Measurements from ENCODE around the gene WDR44. TPM values are rescaled to one million over a fixed set of nuclear protein-coding genes. Genes with fewer than 3 reads are reported as not detected.
A peak's percentile ranks its signal among the peaks of the same experiment; 100 is the strongest.

The WDR44 gene
- total and polyA plus RNA-seq, 2 experiments from 2014 or later, result 15.0 to 17.7 TPM

- 28 to 50% methylated on average over 1 to 2 of the region's 2 CpGs for WGBS, 2 experiments (ENCODE audit: low coverage in 1 of 2, low lambda C conversion rate in 2 of 2, missing lambda C conversion rate in 2 of 2)
- Histone ChIP-seq H2AFZ (no peak overlapping the region), H3K79me2 (ENCODE audit: insufficient read depth) (no peaks in the 10 kb centered on the region), H3K9ac (no peak overlapping the region), H3K9me3 (ENCODE audit: low read depth) (no peaks in the 10 kb centered on the region), H3K27ac (no peak overlapping the region), H3K4me1 (ENCODE audit: insufficient read depth) (no peaks in the 10 kb centered on the region), H3F3A (ENCODE audit: insufficient read depth) (no peaks in the 10 kb centered on the region), H3K27me3 (replicated peaks; ENCODE audit: insufficient read depth) (no peaks in the 10 kb centered on the region), H3K4me3 (no peak overlapping the region), H3K36me3 (ENCODE audit: low read depth) (no peaks in the 10 kb centered on the region), H4K20me1 (ENCODE audit: insufficient read depth) (no peaks in the 10 kb centered on the region), H3K9me2 (ENCODE audit: insufficient read depth) (no peaks in the 10 kb centered on the region), H3K4me2 (ENCODE audit: unreplicated experiment) (no peak overlapping the region)
- TF ChIP-seq EZH2 (IDR thresholded peaks at IDR 0.05; ENCODE audit: insufficient read depth, poor library complexity, severe bottlenecking), result no peak
- TF ChIP-seq EZH2phosphoT487 (IDR thresholded peaks at IDR 0.05; ENCODE audit: insufficient read depth, low read depth), result no peak
- DNase-seq, result peak; percentile 21
- in situ Hi-C loops (cut with MboI), result no loop called here
Observed at GRCh38 chrX:118325453-118325852, 20.5 kb upstream of the WDR44 start.

- no peak for DNase-seq
- Histone ChIP-seq H3F3A (ENCODE audit: insufficient read depth) (no peaks in the 10 kb centered on the region), H3K4me1 (ENCODE audit: insufficient read depth) (no peaks in the 10 kb centered on the region), H3K79me2 (ENCODE audit: insufficient read depth) (no peaks in the 10 kb centered on the region), H3K36me3 (ENCODE audit: low read depth) (no peaks in the 10 kb centered on the region), H3K4me2 (ENCODE audit: unreplicated experiment) (no peak overlapping the region), H2AFZ (no peak overlapping the region), H3K9me3 (ENCODE audit: low read depth) (no peaks in the 10 kb centered on the region), H3K9ac (no peak overlapping the region), H4K20me1 (ENCODE audit: insufficient read depth) (no peaks in the 10 kb centered on the region), H3K4me3 (no peak overlapping the region), H3K27ac (no peak overlapping the region), H3K9me2 (ENCODE audit: insufficient read depth) (no peaks in the 10 kb centered on the region), H3K27me3 (replicated peaks; ENCODE audit: insufficient read depth) (no peaks in the 10 kb centered on the region)
- in situ Hi-C loops (cut with MboI), result no loop called here
- 25 to 30% methylated on average over 3 of the region's 3 CpGs for WGBS, 2 experiments (ENCODE audit: low coverage in 1 of 2, low lambda C conversion rate in 2 of 2, missing lambda C conversion rate in 2 of 2)
- no peak for TF ChIP-seq EZH2 (IDR thresholded peaks at IDR 0.05; ENCODE audit: insufficient read depth, poor library complexity, severe bottlenecking)
- TF ChIP-seq EZH2phosphoT487 (IDR thresholded peaks at IDR 0.05; ENCODE audit: insufficient read depth, low read depth), result no peak
Observed at GRCh38 chrX:118329175-118329574, 16.7 kb upstream of the WDR44 start.

GRCh38 chrX:118337687-118338086, 8.2 kb upstream of the WDR44 start:
- Histone ChIP-seq H3K4me1 (ENCODE audit: insufficient read depth) (no peaks in the 10 kb centered on the region), H3K27me3 (replicated peaks; ENCODE audit: insufficient read depth) (no peaks in the 10 kb centered on the region), H3K79me2 (ENCODE audit: insufficient read depth) (no peaks in the 10 kb centered on the region), H3F3A (ENCODE audit: insufficient read depth) (no peaks in the 10 kb centered on the region), H3K9me3 (ENCODE audit: low read depth) (no peaks in the 10 kb centered on the region), H3K4me2 (ENCODE audit: unreplicated experiment) (no peak overlapping the region), H2AFZ (no peak overlapping the region), H4K20me1 (ENCODE audit: insufficient read depth) (no peaks in the 10 kb centered on the region), H3K9me2 (ENCODE audit: insufficient read depth) (no peaks in the 10 kb centered on the region), H3K9ac (no peak overlapping the region), H3K36me3 (ENCODE audit: low read depth) (no peaks in the 10 kb centered on the region), H3K27ac (no peak overlapping the region), H3K4me3 (no peak overlapping the region)
- no peak for DNase-seq
- in situ Hi-C loops (cut with MboI), result no loop called here
- TF ChIP-seq EZH2phosphoT487 (IDR thresholded peaks at IDR 0.05; ENCODE audit: insufficient read depth, low read depth) (no peak), EZH2 (IDR thresholded peaks at IDR 0.05; ENCODE audit: insufficient read depth, poor library complexity, severe bottlenecking) (no peak)
- 0 to 4% methylated on average over 2 of the region's 2 CpGs for WGBS, 2 experiments (ENCODE audit: low coverage in 1 of 2, low lambda C conversion rate in 2 of 2, missing lambda C conversion rate in 2 of 2)

- H3K36me3 ChIP-seq (ENCODE audit: low read depth), result no peaks in the 10 kb centered on the region
- no peaks in the 10 kb centered on the region for H3K9me2 ChIP-seq (ENCODE audit: insufficient read depth)
- in situ Hi-C loops (cut with MboI), result no loop called here
- H4K20me1 ChIP-seq (ENCODE audit: insufficient read depth), result no peaks in the 10 kb centered on the region
- H3F3A ChIP-seq (ENCODE audit: insufficient read depth), result no peaks in the 10 kb centered on the region
- no peak overlapping the region for H3K27ac ChIP-seq
- no peak for DNase-seq
- TF ChIP-seq EZH2phosphoT487 (IDR thresholded peaks at IDR 0.05; ENCODE audit: insufficient read depth, low read depth) (no peak), EZH2 (IDR thresholded peaks at IDR 0.05; ENCODE audit: insufficient read depth, poor library complexity, severe bottlenecking) (no peak)
- H3K9ac ChIP-seq, result no peak overlapping the region
- no peaks in the 10 kb centered on the region for H3K9me3 ChIP-seq (ENCODE audit: low read depth)
- H3K27me3 ChIP-seq (replicated peaks; ENCODE audit: insufficient read depth), result no peaks in the 10 kb centered on the region
- no peak overlapping the region for H3K4me3 ChIP-seq
- H3K4me2 ChIP-seq (ENCODE audit: unreplicated experiment), result no peak overlapping the region
- no peaks in the 10 kb centered on the region for H3K4me1 ChIP-seq (ENCODE audit: insufficient read depth)
- H2AFZ ChIP-seq, result no peak overlapping the region
- H3K79me2 ChIP-seq (ENCODE audit: insufficient read depth), result no peaks in the 10 kb centered on the region
Observed at GRCh38 chrX:118338930-118339329, 7.0 kb upstream of the WDR44 start.

GRCh38 chrX:118345045-118345463, 852 bp upstream of the WDR44 start:
- H3F3A ChIP-seq (ENCODE audit: insufficient read depth), result peaks cover 23% of the 10 kb centered on the region
- peaks cover 15% of the 10 kb centered on the region for H3K4me1 ChIP-seq (ENCODE audit: insufficient read depth)
- in situ Hi-C loops (cut with MboI), result no loop called here
- no peaks in the 10 kb centered on the region for H3K36me3 ChIP-seq (ENCODE audit: low read depth)
- peaks cover 7% of the 10 kb centered on the region; the same call in 1 of the 2 replicates for H4K20me1 ChIP-seq (ENCODE audit: insufficient read depth)
- peak overlapping the region; percentile 93 for H3K9ac ChIP-seq
- peak overlapping the region; percentile 98 for H3K4me3 ChIP-seq
- H2AFZ ChIP-seq, result peak overlapping the region; percentile 94
- WGBS, 2 experiments (ENCODE audit: low coverage in 1 of 2, low lambda C conversion rate in 2 of 2, missing lambda C conversion rate in 2 of 2), result 32 to 37% methylated on average over 9 of the region's 9 CpGs
- peak; percentile 47 for DNase-seq
- H3K9me3 ChIP-seq (ENCODE audit: low read depth), result no peaks in the 10 kb centered on the region
- no peaks in the 10 kb centered on the region for H3K9me2 ChIP-seq (ENCODE audit: insufficient read depth)
- H3K27me3 ChIP-seq (replicated peaks; ENCODE audit: insufficient read depth), result no peaks in the 10 kb centered on the region
- peak overlapping the region; percentile 83 for H3K4me2 ChIP-seq (ENCODE audit: unreplicated experiment)
- peaks cover 37% of the 10 kb centered on the region for H3K79me2 ChIP-seq (ENCODE audit: insufficient read depth)
- peak overlapping the region; percentile 94 for H3K27ac ChIP-seq
- no peak for TF ChIP-seq EZH2phosphoT487 (IDR thresholded peaks at IDR 0.05; ENCODE audit: insufficient read depth, low read depth)

Measured in GM23248 (cell line).